ENCODE data around the gene TSPAN7. TPM values are rescaled to one million over a fixed set of nuclear protein-coding genes. Genes with fewer than 3 reads are reported as not detected.

Gene TSPAN7
- total RNA-seq, 1 donor from 2014 or later = 1.1 TPM

- TF ChIP-seq CTCF (IDR thresholded peaks at IDR 0.05; ENCODE audit: insufficient read depth, low read length, severe bottlenecking) = peak; percentile 38
- no peaks in the 10 kb centered on the region for H3K27me3 ChIP-seq (ENCODE audit: control insufficient read depth, insufficient read depth, low read length)
- FAIRE-seq (no peak), DNase-seq (ENCODE audit: low read depth) (peak; percentile 39)
- no peak overlapping the region for H3K4me3 ChIP-seq (ENCODE audit: low read depth, low read length)
- no peaks in the 10 kb centered on the region for H3K36me3 ChIP-seq (ENCODE audit: control insufficient read depth, insufficient read depth, low read length)
Observed at GRCh38 chrX:38654302-38654701, 93.0 kb downstream of the TSPAN7 start.

- no peak for TF ChIP-seq CTCF (IDR thresholded peaks at IDR 0.05; ENCODE audit: insufficient read depth, low read length, severe bottlenecking)
- H3K36me3 ChIP-seq (ENCODE audit: control insufficient read depth, insufficient read depth, low read length) = no peaks in the 10 kb centered on the region
- no peaks in the 10 kb centered on the region for H3K27me3 ChIP-seq (ENCODE audit: control insufficient read depth, insufficient read depth, low read length)
- FAIRE-seq (no peak), DNase-seq (ENCODE audit: low read depth) (no peak)
- H3K4me3 ChIP-seq (ENCODE audit: low read depth, low read length) = no peak overlapping the region
Observed at GRCh38 chrX:38656350-38656915, 95.1 kb downstream of the TSPAN7 start.

GRCh38 chrX:38657562-38657961, 96.2 kb downstream of the TSPAN7 start:
- FAIRE-seq (no peak), DNase-seq (ENCODE audit: low read depth) (no peak)
- H3K27me3 ChIP-seq (ENCODE audit: control insufficient read depth, insufficient read depth, low read length) = no peaks in the 10 kb centered on the region
- no peak for TF ChIP-seq CTCF (IDR thresholded peaks at IDR 0.05; ENCODE audit: insufficient read depth, low read length, severe bottlenecking)
- no peaks in the 10 kb centered on the region for H3K36me3 ChIP-seq (ENCODE audit: control insufficient read depth, insufficient read depth, low read length)
- no peak overlapping the region for H3K4me3 ChIP-seq (ENCODE audit: low read depth, low read length)

- Histone ChIP-seq H3K27me3 (ENCODE audit: control insufficient read depth, insufficient read depth, low read length) (no peaks in the 10 kb centered on the region), H3K36me3 (ENCODE audit: control insufficient read depth, insufficient read depth, low read length) (no peaks in the 10 kb centered on the region), H3K4me3 (ENCODE audit: low read depth, low read length) (no peak overlapping the region)
- no peak for TF ChIP-seq CTCF (IDR thresholded peaks at IDR 0.05; ENCODE audit: insufficient read depth, low read length, severe bottlenecking)
- FAIRE-seq (no peak), DNase-seq (ENCODE audit: low read depth) (no peak)
Observed at GRCh38 chrX:38660395-38661102, 99.2 kb downstream of the TSPAN7 start.

GRCh38 chrX:38661103-38661441, 99.7 kb downstream of the TSPAN7 start:
- FAIRE-seq = no peak
- no peaks in the 10 kb centered on the region for H3K36me3 ChIP-seq (ENCODE audit: control insufficient read depth, insufficient read depth, low read length)

More at GRCh38 chrX:38661103-38661441, 99.7 kb downstream of the TSPAN7 start:
- TF ChIP-seq CTCF (IDR thresholded peaks at IDR 0.05; ENCODE audit: insufficient read depth, low read length, severe bottlenecking) = no peak
- no peaks in the 10 kb centered on the region for H3K27me3 ChIP-seq (ENCODE audit: control insufficient read depth, insufficient read depth, low read length)
- H3K4me3 ChIP-seq (ENCODE audit: low read depth, low read length) = no peak overlapping the region
- DNase-seq (ENCODE audit: low read depth) = no peak
